Testis (tissue), 3 donors: ENCODE results near the gene SHOC1. TPM values are rescaled to one million over a fixed set of nuclear protein-coding genes. Genes with fewer than 3 reads are reported as not detected.

ENCODE experiments used
- DNase-seq: peaks from one replicate; pipeline ENCODE4 v3.0.0-alpha.2; 2019
- H3K27ac ChIP-seq, 2 donors: fragments of 200-600 bp; sonication (generic); one replicate each; pipeline ENCODE4 v1.5.1; 2019
- H3K27me3 ChIP-seq: fragments of 200-600 bp; sonication (generic); one replicate; pipeline ENCODE4 v1.5.1; 2019
- H3K36me3 ChIP-seq: fragments of 200-600 bp; sonication (generic); one replicate; pipeline ENCODE4 v1.5.1; 2017; ENCODE audit warnings: low read depth; ENCODE audit errors: missing control alignments
- H3K4me1 ChIP-seq: fragments of 200-600 bp; sonication (generic); one replicate; pipeline ENCODE4 v1.5.1; 2019
- H3K4me3 ChIP-seq, 2 donors: fragments of 200-600 bp; sonication (generic); one replicate each; pipeline ENCODE4 v1.5.1; 2017 to 2019
- H3K9me3 ChIP-seq: fragments of 200-600 bp; sonication (generic); one replicate; pipeline ENCODE4 v1.5.1; 2017
- POLR2A ChIP-seq: fragments of 450-650 bp; IDR thresholded peaks from one replicate; pipeline ENCODE4 v1.6.1; 2017; ENCODE audit warnings: antibody characterized with exemption, mild to moderate bottlenecking, moderate library complexity
- WGBS, 2 donors: methylation state at CpG; one replicate each; pipeline ENCODE4 v1.1.5; 2018; 5-methylcytosine and 5-hydroxymethylcytosine counted together
- intact Hi-C: fragments of 100-400 bp; cut with DNase I; formaldehyde crosslinking; loops from one replicate; pipeline ENCODE4 v1.15.1; 2023; ENCODE audit warnings: low total_unique reads
- polyA plus RNA-seq: library from polyadenylated mRNA; stranded (reverse); fragments of 350-450 nt; fragmentation: Illumina TruSeq; extraction: RNeasy Lipid Tissue Mini Kit (QIAGEN cat#74804); gene quantifications from one replicate; pipeline ENCODE4 v1.2.3, GENCODE V29; 2014; ENCODE audit warnings: low read depth, low replicate concordance; ENCODE audit not compliant: insufficient read depth
- total RNA-seq, 2 donors: library from RNA; depleted of rRNA; stranded (reverse); fragments of >200 nt; gene quantifications; one replicate each; pipeline ENCODE4 v1.2.3, GENCODE V29; 2016
- TF ChIP-seq, protein P1 (sequence below), 3 experiments: fragments of 450-650 bp in 2 of 3; fragments of 200-600 bp in 1 of 3; sonication (generic) in 1 of 3; IDR thresholded peaks; one replicate each; pipeline ENCODE4 v1.5.1; 2016 to 2019; ENCODE audit warnings: antibody characterized with exemption in 3 of 3, mild to moderate bottlenecking in 2 of 3, moderate library complexity in 1 of 3

The SHOC1 gene
- total and polyA plus RNA-seq, 3 donors from 2014 or later: 14.9 to 36.8 (median 25.9) TPM

DNA sequence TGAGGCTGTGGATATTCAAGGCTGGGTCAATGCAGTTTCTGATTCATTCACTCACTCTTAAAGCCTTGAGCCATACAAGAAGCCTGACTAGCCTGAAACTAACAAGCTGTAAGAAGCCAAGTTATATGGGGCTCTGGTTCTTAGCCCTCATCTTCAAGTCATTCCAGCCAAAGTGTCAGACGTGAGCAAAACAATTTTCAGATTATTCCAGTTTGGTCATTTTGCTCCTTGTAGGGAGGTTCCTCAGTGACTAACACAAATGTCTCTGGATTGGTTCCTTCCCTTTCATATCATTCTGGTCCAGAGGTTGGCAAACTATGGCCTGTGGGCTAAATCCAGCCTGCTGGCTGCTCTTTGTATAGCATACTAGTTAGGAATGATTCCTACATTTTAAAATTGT, 12.5 kb upstream of the SHOC1 start:
- H3K4me3 ChIP-seq: no peak overlapping the region
- H3K27ac ChIP-seq: no peak overlapping the region
- no peak for TF ChIP-seq POLR2A
- TF ChIP-seq, protein P1, sequence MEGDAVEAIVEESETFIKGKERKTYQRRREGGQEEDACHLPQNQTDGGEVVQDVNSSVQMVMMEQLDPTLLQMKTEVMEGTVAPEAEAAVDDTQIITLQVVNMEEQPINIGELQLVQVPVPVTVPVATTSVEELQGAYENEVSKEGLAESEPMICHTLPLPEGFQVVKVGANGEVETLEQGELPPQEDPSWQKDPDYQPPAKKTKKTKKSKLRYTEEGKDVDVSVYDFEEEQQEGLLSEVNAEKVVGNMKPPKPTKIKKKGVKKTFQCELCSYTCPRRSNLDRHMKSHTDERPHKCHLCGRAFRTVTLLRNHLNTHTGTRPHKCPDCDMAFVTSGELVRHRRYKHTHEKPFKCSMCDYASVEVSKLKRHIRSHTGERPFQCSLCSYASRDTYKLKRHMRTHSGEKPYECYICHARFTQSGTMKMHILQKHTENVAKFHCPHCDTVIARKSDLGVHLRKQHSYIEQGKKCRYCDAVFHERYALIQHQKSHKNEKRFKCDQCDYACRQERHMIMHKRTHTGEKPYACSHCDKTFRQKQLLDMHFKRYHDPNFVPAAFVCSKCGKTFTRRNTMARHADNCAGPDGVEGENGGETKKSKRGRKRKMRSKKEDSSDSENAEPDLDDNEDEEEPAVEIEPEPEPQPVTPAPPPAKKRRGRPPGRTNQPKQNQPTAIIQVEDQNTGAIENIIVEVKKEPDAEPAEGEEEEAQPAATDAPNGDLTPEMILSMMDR (IDR thresholded peaks at IDR 0.05): no peak
- no peaks in the 10 kb centered on the region for H3K27me3 ChIP-seq
- no peaks in the 10 kb centered on the region for H3K36me3 ChIP-seq
- no peaks in the 10 kb centered on the region for H3K9me3 ChIP-seq
- 90 to 100% methylated on average over 1 of the region's 1 CpG for WGBS, 2 donors
- no peaks in the 10 kb centered on the region for H3K4me1 ChIP-seq
- intact Hi-C loops: no loop called here
- no peak for DNase-seq

DNA sequence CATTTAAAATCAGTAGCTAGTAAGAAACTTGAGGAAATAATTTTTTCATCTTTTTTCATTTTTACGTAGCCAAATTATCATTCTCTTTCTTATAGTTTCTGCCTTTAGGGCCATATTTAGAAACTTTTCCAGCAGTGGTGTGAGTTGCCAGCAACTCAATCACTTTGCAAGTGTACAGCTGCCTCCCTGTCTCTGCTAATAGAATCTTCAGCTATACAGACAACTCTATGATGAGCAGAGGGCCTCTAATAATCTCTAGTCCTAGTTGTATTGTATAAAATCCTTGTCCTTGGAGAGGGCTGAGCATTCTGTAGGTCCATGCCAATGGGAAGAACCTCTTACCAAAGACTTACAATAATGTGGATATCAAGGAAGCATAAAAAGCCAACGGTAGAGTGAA, 11.5 kb upstream of the SHOC1 start:
- Histone ChIP-seq H3K9me3 (no peaks in the 10 kb centered on the region), H3K36me3 (no peaks in the 10 kb centered on the region), H3K4me1 (no peaks in the 10 kb centered on the region), H3K27ac (no peak overlapping the region), H3K4me3 (no peak overlapping the region), H3K27me3 (no peaks in the 10 kb centered on the region)
- no peak for TF ChIP-seq POLR2A
- TF ChIP-seq, protein P1 (IDR thresholded peaks at IDR 0.05): no peak
- DNase-seq: no peak
- 80 to 93% methylated on average over 2 of the region's 2 CpGs for WGBS, 2 donors
- intact Hi-C loops: no loop called here

DNA sequence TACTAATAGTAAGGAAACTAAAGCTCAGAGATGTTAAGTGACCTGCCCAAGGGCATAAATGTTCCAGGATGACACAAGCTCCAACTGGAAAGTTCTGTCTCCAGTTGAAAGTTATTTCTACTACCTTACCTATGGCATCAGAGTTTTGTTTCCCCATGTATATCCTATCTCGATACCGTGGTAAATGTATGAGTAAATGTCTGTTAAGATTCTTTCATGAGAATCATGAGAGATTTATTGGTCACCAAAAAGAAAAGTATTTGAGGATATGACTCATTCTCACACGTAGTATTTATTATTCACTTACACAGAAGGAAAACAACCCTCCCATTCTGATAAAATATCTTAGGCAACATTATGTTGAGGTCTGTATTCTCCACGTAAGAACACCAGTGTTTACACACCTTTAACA, 11.1 kb upstream of the SHOC1 start:
- H3K9me3 ChIP-seq: no peaks in the 10 kb centered on the region
- H3K4me3 ChIP-seq: no peak overlapping the region
- no peaks in the 10 kb centered on the region for H3K27me3 ChIP-seq
- TF ChIP-seq, protein P1 (IDR thresholded peaks at IDR 0.05): no peak
- TF ChIP-seq POLR2A: no peak
- no peak overlapping the region for H3K27ac ChIP-seq
- intact Hi-C loops: no loop called here
- DNase-seq: no peak
- no peaks in the 10 kb centered on the region for H3K36me3 ChIP-seq
- WGBS, 2 donors: 84% methylated on average over 4 of the region's 4 CpGs
- H3K4me1 ChIP-seq: no peaks in the 10 kb centered on the region

DNA sequence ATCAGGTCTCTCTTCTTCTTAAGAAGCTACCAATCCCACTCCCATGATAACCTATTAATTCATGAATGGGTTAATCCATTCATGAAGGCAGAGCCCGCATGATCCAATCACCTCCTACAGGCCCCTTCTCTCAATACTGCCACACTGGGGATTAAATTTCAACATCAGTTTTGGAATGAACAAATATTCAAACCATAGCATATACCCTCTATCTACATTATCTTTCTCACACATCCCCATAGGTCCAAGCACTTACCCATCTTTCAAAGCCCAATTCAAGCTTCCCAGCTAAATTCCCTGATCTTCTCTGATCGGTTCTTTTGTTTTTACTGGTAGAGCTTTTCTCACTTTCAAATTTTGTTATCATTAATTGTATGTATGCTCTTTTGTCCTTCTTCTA, 10.5 kb upstream of the SHOC1 start:
- no peak for DNase-seq
- no peaks in the 10 kb centered on the region for H3K9me3 ChIP-seq
- TF ChIP-seq, protein P1 (IDR thresholded peaks at IDR 0.05): no peak
- TF ChIP-seq POLR2A: no peak
- H3K27me3 ChIP-seq: no peaks in the 10 kb centered on the region
- WGBS, 2 donors: 97 to 98% methylated on average over 2 of the region's 2 CpGs
- intact Hi-C loops: no loop called here
- H3K4me3 ChIP-seq: no peak overlapping the region
- H3K27ac ChIP-seq: no peak overlapping the region
- H3K4me1 ChIP-seq: no peaks in the 10 kb centered on the region
- no peaks in the 10 kb centered on the region for H3K36me3 ChIP-seq

DNA sequence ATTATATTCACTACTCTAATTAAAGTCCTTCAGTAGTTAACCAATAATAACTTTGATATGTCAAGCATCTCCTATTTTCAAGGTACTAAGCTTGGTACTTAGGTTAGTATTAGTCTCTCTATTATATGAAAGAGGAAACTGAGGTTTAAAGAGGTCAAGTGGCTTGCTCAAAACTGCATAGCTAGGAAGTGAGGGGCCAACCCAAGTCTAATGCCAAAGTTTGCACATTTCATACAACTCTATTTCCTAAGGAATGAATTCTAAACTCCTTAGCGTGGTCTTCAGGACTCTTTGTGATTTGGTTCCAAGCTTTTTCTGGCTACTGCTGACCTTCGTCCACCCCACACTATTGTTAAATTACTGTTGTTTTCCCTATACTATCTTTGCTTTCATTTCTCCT, 9.9 kb upstream of the SHOC1 start:
- TF ChIP-seq POLR2A: no peak
- TF ChIP-seq, protein P1 (IDR thresholded peaks at IDR 0.05): no peak
- no peak overlapping the region for H3K27ac ChIP-seq
- DNase-seq: no peak
- intact Hi-C loops: no loop called here
- no peaks in the 10 kb centered on the region for H3K27me3 ChIP-seq
- no peaks in the 10 kb centered on the region for H3K9me3 ChIP-seq
- no peak overlapping the region for H3K4me3 ChIP-seq
- no peaks in the 10 kb centered on the region for H3K36me3 ChIP-seq
- H3K4me1 ChIP-seq: no peaks in the 10 kb centered on the region
- 89 to 94% methylated on average over 2 of the region's 2 CpGs for WGBS, 2 donors
